HepG2 (cell line): ENCODE measurements around the gene TULP3. TPM values are rescaled to one million over a fixed set of nuclear protein-coding genes. Genes with fewer than 3 reads are reported as not detected.

Source experiments
- ATF4 ChIP-seq, 2 experiments: fragments of 450-650 bp in 1 of 2; sonication (generic) in 1 of 2; formaldehyde crosslinking; IDR thresholded peaks; 2 replicates each; pipeline versions ENCODE4 v1.5.0 to v1.8.0; 2020 to 2022; ENCODE audit warnings: mild to moderate bottlenecking in 1 of 2, missing genetic modification reagents in 1 of 2
- ATF7 ChIP-seq, 2 experiments: fragments of 450-650 bp in 1 of 2; sonication (generic) in 1 of 2; formaldehyde crosslinking in 1 of 2; IDR thresholded peaks; 2 replicates each; pipeline versions ENCODE4 v1.4.0 to v1.6.1; 2016 to 2020; ENCODE audit warnings: antibody characterized with exemption in 1 of 2, mild to moderate bottlenecking in 1 of 2, missing genetic modification reagents in 1 of 2
- ATRX ChIP-seq: sonication (generic); formaldehyde crosslinking; IDR thresholded peaks from 2 replicates; pipeline ENCODE4 v1.4.0; 2020; ENCODE audit warnings: missing genetic modification reagents, borderline replicate concordance
- E2F1 ChIP-seq: sonication (generic); formaldehyde crosslinking; IDR thresholded peaks from 2 replicates; pipeline ENCODE4 v1.5.0; 2020; ENCODE audit warnings: missing genetic modification reagents
- ELF4 ChIP-seq: sonication (generic); formaldehyde crosslinking; IDR thresholded peaks from 2 replicates; pipeline ENCODE4 v1.5.0; 2020; ENCODE audit warnings: missing genetic modification reagents, mild to moderate bottlenecking, moderate library complexity, borderline replicate concordance
- MYNN ChIP-seq: sonication (generic); formaldehyde crosslinking; IDR thresholded peaks from 2 replicates; pipeline ENCODE4 v1.4.0; 2020; ENCODE audit warnings: mild to moderate bottlenecking, low read depth, missing genetic modification reagents
- RBM39 ChIP-seq: fragments of 200-400 bp; formaldehyde crosslinking; IDR thresholded peaks from one replicate; pipeline ENCODE4 v1.6.1; 2018; ENCODE audit warnings: antibody characterized with exemption, mild to moderate bottlenecking, low read depth, low read length; ENCODE audit not compliant: poor library complexity, severe bottlenecking
- RFX1 ChIP-seq: fragments of 450-650 bp; IDR thresholded peaks from 2 replicates; pipeline ENCODE4 v1.6.1; 2017
- SMARCC2 ChIP-seq: fragments of 450-650 bp; IDR thresholded peaks from 2 replicates; pipeline ENCODE4 v1.6.1; 2017; ENCODE audit warnings: antibody characterized with exemption, mild to moderate bottlenecking
- ZNF543 ChIP-seq: sonication (generic); formaldehyde crosslinking; IDR thresholded peaks from 2 replicates; pipeline ENCODE4 v1.4.0; 2020; ENCODE audit warnings: mild to moderate bottlenecking, missing genetic modification reagents
- ZNF580 ChIP-seq: IDR thresholded peaks from 2 replicates; pipeline ENCODE4 v1.6.1; 2016; ENCODE audit warnings: low read depth, borderline replicate concordance
- ZNF660 ChIP-seq: sonication (generic); formaldehyde crosslinking; IDR thresholded peaks from 2 replicates; pipeline ENCODE4 v1.5.1; 2020; ENCODE audit warnings: mild to moderate bottlenecking, low read depth, missing genetic modification reagents, borderline replicate concordance
- ZNF766 ChIP-seq: sonication (generic); formaldehyde crosslinking; IDR thresholded peaks from 2 replicates; pipeline ENCODE4 v1.5.0; 2020; ENCODE audit warnings: missing genetic modification reagents, borderline replicate concordance
- ZNF878 ChIP-seq: sonication (generic); formaldehyde crosslinking; IDR thresholded peaks from 2 replicates; pipeline ENCODE4 v1.8.1; 2023; ENCODE audit warnings: mild to moderate bottlenecking, missing genetic modification reagents, moderate library complexity
- ZSCAN22 ChIP-seq: sonication (generic); formaldehyde crosslinking; IDR thresholded peaks from 2 replicates; pipeline ENCODE4 v1.4.0; 2020; ENCODE audit warnings: mild to moderate bottlenecking, missing genetic modification reagents
- ZXDC ChIP-seq: sonication (generic); formaldehyde crosslinking; IDR thresholded peaks from 2 replicates; pipeline ENCODE4 v1.5.0; 2020; ENCODE audit warnings: mild to moderate bottlenecking, missing genetic modification reagents
- polyA plus RNA-seq, 8 experiments: library from polyadenylated mRNA; depleted of rRNA in 3 of 8; stranded (reverse) in 7 of 8; unstranded in 1 of 8; fragments of >200 nt; fragmentation: Illumina TruSeq in 4 of 8; extraction: Trizol in 4 of 8; gene quantifications; 2 replicates each; pipeline versions ENCODE4 v1.2.1 to v1.2.3, GENCODE V29; 2011 to 2016; ENCODE audit warnings: low read depth in 4 of 8, missing spikeins in 1 of 8, mixed read lengths in 1 of 8; ENCODE audit not compliant: insufficient read depth in 1 of 8
- total RNA-seq, 5 experiments: library from RNA; depleted of rRNA; stranded (reverse); fragments of >200 nt; fragmentation: Illumina TruSeq; extraction: Trizol; gene quantifications; 2 replicates each; pipeline ENCODE4 v1.2.3, GENCODE V29; 2016; ENCODE audit warnings: low read depth in 1 of 5
- TF ChIP-seq, protein P1 (sequence below): sonication (generic); formaldehyde crosslinking; IDR thresholded peaks from 2 replicates; pipeline ENCODE4 v1.5.0; 2020; ENCODE audit warnings: missing genetic modification reagents
- TF ChIP-seq, protein P2 (sequence below): sonication (generic); formaldehyde crosslinking; IDR thresholded peaks from 2 replicates; pipeline ENCODE4 v1.5.0; 2020; ENCODE audit warnings: missing genetic modification reagents
- TF ChIP-seq, protein P3 (sequence below): sonication (generic); formaldehyde crosslinking; IDR thresholded peaks from 2 replicates; pipeline ENCODE4 v1.4.0; 2020; ENCODE audit warnings: missing genetic modification reagents
- TF ChIP-seq, protein P4 (sequence below): sonication (generic); formaldehyde crosslinking; IDR thresholded peaks from 2 replicates; pipeline ENCODE4 v1.4.0; 2020; ENCODE audit warnings: mild to moderate bottlenecking, missing genetic modification reagents

The TULP3 gene
- total and polyA plus RNA-seq, 2 of the 13 experiments (the other 11 are each of a cell fraction or from before 2014, with no cell fraction given): 11.2 to 13.2 TPM

DNA sequence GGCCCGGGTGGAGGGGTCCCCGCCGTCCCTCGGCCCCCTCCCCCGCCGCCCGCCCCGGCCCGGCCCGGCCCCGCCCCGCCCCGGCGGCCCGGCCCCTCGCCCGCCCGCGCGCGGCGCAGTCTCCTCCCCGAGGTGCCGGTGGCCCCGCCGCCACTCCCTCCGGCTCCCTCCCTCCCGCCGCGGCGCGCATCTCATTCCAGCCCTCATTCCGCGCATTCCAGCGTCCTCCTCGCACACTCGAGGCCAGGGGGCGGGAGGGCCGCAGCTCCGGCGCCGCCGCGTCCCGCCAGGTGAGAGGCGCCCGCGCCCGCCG, 68.5 kb downstream of the TULP3 start, which contains the start of gene TEAD4 (continued):
- TF ChIP-seq, protein P1, sequence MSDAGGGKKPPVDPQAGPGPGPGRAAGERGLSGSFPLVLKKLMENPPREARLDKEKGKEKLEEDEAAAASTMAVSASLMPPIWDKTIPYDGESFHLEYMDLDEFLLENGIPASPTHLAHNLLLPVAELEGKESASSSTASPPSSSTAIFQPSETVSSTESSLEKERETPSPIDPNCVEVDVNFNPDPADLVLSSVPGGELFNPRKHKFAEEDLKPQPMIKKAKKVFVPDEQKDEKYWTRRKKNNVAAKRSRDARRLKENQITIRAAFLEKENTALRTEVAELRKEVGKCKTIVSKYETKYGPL (CRISPR knock-in tag): no peak
- TF ChIP-seq ATRX (CRISPR knock-in tag) (no peak), ZNF878 (no peak), ZNF766 (CRISPR knock-in tag) (no peak), ATF4 (CRISPR knock-in tag; IDR thresholded peaks at IDR 0.05) (peak in 1 of 2 experiments; percentile 37; a peak in 2 of 4 replicates), ZSCAN22 (CRISPR knock-in tag) (no peak), E2F1 (no peak), ATF7 (IDR thresholded peaks at IDR 0.05) (no peak), ATF7 (CRISPR knock-in tag; IDR thresholded peaks at IDR 0.05) (no peak), ZXDC (no peak), RFX1 (no peak), ZNF543 (CRISPR knock-in tag) (no peak), MYNN (CRISPR knock-in tag) (no peak), ZNF660 (no peak), SMARCC2 (no peak), RBM39 (no peak), ELF4 (CRISPR knock-in tag) (no peak), ZNF580 (CRISPR knock-in tag) (no peak)
- TF ChIP-seq, protein P2, sequence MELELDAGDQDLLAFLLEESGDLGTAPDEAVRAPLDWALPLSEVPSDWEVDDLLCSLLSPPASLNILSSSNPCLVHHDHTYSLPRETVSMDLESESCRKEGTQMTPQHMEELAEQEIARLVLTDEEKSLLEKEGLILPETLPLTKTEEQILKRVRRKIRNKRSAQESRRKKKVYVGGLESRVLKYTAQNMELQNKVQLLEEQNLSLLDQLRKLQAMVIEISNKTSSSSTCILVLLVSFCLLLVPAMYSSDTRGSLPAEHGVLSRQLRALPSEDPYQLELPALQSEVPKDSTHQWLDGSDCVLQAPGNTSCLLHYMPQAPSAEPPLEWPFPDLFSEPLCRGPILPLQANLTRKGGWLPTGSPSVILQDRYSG (CRISPR knock-in tag): no peak
- TF ChIP-seq, protein P3, sequence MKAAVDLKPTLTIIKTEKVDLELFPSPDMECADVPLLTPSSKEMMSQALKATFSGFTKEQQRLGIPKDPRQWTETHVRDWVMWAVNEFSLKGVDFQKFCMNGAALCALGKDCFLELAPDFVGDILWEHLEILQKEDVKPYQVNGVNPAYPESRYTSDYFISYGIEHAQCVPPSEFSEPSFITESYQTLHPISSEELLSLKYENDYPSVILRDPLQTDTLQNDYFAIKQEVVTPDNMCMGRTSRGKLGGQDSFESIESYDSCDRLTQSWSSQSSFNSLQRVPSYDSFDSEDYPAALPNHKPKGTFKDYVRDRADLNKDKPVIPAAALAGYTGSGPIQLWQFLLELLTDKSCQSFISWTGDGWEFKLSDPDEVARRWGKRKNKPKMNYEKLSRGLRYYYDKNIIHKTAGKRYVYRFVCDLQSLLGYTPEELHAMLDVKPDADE (CRISPR knock-in tag): no peak
- TF ChIP-seq, protein P4, sequence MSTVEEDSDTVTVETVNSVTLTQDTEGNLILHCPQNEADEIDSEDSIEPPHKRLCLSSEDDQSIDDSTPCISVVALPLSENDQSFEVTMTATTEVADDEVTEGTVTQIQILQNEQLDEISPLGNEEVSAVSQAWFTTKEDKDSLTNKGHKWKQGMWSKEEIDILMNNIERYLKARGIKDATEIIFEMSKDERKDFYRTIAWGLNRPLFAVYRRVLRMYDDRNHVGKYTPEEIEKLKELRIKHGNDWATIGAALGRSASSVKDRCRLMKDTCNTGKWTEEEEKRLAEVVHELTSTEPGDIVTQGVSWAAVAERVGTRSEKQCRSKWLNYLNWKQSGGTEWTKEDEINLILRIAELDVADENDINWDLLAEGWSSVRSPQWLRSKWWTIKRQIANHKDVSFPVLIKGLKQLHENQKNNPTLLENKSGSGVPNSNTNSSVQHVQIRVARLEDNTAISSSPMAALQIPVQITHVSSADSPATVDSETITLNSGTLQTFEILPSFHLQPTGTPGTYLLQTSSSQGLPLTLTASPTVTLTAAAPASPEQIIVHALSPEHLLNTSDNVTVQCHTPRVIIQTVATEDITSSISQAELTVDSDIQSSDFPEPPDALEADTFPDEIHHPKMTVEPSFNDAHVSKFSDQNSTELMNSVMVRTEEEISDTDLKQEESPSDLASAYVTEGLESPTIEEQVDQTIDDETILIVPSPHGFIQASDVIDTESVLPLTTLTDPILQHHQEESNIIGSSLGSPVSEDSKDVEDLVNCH (CRISPR knock-in tag): no peak
